GM10847 (cell line): Measurements from ENCODE around the gene MTR.

Experiments
- POLR2A ChIP-seq: IDR thresholded peaks from 2 replicates; pipeline ENCODE4 v1.6.1; 2011; ENCODE audit not compliant: insufficient read length; ENCODE audit errors: extremely low read depth

Gene MTR

GRCh38 chr1:236921610-236922009 is 126.5 kb downstream of the MTR start:
- no peak for TF ChIP-seq POLR2A

DNA sequence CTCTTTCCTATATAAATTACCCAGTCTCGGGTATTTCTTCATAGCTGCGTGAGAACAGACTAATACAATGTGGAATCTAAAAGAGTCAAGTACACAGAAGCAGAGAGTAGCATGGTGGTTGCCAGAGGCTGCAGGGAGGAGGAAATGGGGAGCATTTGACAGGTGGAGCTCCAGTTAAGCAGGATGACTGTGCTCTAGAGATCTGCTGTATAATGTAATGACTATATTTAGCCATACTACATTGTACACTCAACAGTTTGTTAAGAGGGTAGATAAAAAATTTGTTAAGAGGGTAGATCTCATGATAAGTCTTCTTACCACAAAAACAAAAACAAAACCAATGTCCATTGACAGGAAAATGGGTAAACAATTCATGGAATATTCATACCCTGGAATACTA is 127.1 kb downstream of the MTR start:
- TF ChIP-seq POLR2A = no peak

GRCh38 chr1:236925386-236925785 is 130.3 kb downstream of the MTR start:
- TF ChIP-seq POLR2A = no peak

DNA sequence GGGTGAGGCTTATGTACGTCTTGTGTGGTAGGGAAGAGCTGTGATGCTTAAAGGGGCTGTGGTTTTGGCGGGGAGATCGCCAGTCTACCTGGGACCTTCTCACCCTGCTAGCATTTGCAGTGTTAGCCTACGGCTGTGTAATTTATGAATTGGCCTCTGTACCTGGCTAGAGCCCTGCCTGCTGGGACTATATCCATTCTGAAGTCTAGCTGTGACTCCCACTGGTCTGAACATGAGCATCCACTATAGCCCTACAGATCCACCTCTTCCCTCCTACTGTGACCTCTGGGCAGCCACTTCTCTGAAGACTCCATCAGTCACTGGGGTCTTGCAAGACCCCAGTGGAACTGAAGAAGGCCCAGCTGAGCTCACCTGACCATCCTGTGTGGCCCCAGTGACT is 135.4 kb downstream of the MTR start:
- no peak for TF ChIP-seq POLR2A

DNA sequence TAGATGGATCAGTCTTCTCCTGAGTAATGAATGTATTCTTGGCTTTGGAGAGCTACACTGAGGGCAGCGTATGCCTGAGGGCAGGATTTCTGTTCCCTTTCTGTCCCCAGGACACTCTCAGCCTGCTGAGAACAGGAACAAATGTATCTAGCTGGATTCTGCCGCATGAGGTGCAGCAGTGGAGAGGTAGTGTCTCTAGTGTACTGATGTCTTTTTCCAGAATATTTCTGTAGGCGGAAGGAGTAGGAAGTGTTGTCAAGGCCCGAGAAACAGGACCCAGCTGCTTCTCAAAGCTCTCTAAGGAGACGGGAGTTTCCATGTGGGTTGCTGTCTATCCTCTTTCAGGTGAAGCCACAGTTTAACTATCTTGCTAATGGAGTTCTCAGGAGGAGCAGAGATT is 143.7 kb downstream of the MTR start:
- TF ChIP-seq POLR2A = no peak

GRCh38 chr1:236942431-236942830 is 147.3 kb downstream of the MTR start:
- TF ChIP-seq POLR2A = no peak

DNA sequence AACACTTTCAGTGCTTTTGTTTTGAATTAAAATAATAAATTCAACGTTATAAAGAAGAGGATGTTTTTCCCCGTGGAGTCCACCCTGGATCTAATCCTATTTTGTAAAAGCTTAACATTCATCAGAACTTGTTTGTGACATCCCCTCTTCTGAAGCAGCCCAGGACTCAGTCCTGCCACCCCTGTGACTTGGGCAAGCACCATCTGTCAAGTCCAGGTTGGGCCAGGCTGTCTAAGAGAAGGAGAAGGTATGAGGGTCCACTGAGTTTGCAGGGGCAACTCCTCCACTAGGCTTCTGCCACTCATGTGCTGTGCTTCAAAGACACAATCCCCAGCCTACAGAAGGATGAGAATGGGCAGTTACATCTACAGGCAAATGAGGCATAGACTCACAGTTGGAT is 149.5 kb downstream of the MTR start:
- no peak for TF ChIP-seq POLR2A

GRCh38 chr1:236945002-236945401 is 149.9 kb downstream of the MTR start:
- no peak for TF ChIP-seq POLR2A

DNA sequence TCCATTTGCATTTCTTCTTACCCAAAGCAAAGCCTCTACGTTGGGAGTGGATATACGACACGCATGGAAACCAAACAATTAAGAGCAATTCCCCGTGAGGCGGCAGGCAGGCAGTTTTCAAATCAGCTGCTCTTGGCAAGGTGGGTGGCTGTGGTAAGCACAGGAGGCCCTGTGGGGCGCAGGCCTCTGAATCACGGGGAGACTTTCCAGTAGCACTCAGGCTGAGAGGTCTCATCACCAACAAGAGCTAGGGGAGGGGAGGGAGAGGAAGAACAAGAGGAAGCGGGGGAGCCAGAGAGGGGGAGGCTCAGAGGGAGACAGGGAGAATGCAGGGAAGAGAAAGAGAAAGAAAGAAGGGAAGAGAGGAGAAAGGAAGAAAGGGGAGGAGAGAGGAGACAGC is 152.7 kb downstream of the MTR start:
- TF ChIP-seq POLR2A = no peak

DNA sequence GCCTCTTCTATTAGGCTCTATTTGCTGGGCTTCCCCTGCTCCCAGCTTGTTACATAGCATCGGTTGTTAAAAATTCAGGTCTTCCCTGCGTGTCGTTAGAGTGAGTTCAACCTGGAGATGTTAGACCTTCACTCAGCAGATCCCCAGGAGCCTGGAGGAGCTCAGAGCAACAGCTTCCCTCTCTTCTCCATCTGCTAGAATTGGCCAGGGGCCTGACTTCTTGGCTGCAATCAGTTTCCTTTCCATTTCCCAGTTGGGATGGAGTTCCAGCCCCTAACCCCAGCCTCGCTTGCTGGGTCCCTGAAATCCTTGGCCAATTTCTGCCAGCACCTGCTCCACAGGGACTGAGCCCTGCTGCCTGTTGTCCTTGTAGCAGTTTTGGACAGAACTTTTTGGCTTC is 153.3 kb downstream of the MTR start:
- TF ChIP-seq POLR2A = no peak

GRCh38 chr1:236948996-236949395 is 153.9 kb downstream of the MTR start:
- no peak for TF ChIP-seq POLR2A

GRCh38 chr1:236950365-236950764 is 155.3 kb downstream of the MTR start:
- no peak for TF ChIP-seq POLR2A

DNA sequence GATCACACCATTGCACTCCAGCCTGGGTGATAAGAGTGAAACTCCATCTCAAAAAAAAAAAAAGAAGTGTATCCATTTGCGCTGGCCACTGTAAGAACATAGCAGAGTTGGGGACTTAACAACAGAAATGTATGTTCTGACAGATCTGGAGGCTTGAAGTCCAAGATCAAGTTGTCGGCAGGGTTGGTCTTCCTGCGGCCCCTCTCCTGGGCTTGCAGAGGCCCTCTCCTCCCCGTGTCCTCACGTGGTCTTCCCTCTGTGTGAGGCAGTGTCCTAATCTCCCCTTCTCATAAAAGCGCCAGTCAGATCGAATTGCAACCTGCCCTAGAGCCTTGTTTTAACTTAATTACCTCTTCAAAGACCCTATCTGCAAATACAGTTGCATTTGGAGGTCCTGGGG is 156.6 kb downstream of the MTR start:
- no peak for TF ChIP-seq POLR2A

GRCh38 chr1:236952246-236953003 is 157.3 kb downstream of the MTR start:
- TF ChIP-seq POLR2A = no peak

DNA sequence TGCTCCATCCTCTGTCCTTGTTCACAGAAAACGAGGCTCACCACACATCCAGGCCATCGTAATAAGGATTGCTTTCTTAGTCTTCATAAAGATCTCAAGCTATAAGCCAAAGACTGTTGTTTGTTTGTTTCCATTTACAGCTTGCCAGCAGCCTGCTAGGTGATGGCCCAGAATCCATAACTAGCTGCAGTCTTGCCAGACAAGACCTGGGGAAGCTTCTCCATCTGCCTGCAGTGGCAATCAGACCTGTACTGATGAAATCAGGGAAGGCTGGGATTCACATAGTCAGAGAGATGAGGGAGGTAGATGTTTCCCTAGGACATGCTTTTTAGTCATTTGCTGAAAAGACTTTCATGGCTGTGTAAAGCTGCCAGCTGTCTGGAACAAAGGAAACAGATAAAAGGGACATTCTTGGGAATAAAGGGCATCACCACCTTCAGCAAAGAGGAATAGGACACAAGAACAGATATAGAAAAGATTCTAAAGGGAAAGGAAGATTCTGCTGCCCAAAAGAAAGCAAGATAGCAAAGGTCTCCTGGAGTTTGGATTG is 158.1 kb downstream of the MTR start:
- TF ChIP-seq POLR2A = no peak
